Endothelial cell of umbilical vein (primary cell): ENCODE results near the gene PYURF. TPM values are rescaled to one million over a fixed set of nuclear protein-coding genes. Genes with fewer than 3 reads are reported as not detected.

Experiments
- BruUV-seq: library from RNA; stranded (reverse); fragments of 400-500 nt; replicated peaks from 2 replicates; lab custom pipeline; 2021; lab: Mats Ljungman, UMichigan
- CTCF ChIA-PET: fragments of 300-600, 350-600 bp; sonication (Branson Sonifier 250); formaldehyde crosslinking; loops from one replicate; lab custom pipeline; 2021; ENCODE audit warnings: antibody characterized with exemption, inconsistent platforms; lab: Charles Lee
- POLR2A ChIA-PET: fragments of 300-600, 350-600 bp; sonication (Branson Sonifier 250); formaldehyde crosslinking; loops from one replicate; lab custom pipeline; 2021; ENCODE audit warnings: antibody characterized with exemption, inconsistent platforms; lab: Charles Lee
- DNase-seq: peaks from one replicate; pipeline ENCODE4 v3.0.0-alpha.2; 2011; ENCODE audit warnings: low read depth, low spot score
- FAIRE-seq: peaks from 2 replicates; lab custom pipeline; 2011; peaks lifted over from hg19 to GRCh38; lab: Jason Lieb, UNC
- H2AFZ ChIP-seq: 2 replicates; pipeline ENCODE4 v1.6.0; 2012; ENCODE audit warnings: low read depth, low read length, control low read depth, inconsistent platforms
- H3K27ac ChIP-seq: 2 replicates; pipeline ENCODE4 v1.5.1; 2011; ENCODE audit warnings: low read depth, mild to moderate bottlenecking, control low read depth, low read length, moderate library complexity; ENCODE audit not compliant: insufficient read depth
- H3K27me3 ChIP-seq, 2 experiments: 2 replicates each; pipeline versions ENCODE4 v1.6.0 to v1.6.1; 2011; ENCODE audit warnings: low read length in 2 of 2, mixed read lengths in 1 of 2; ENCODE audit not compliant: control insufficient read depth in 2 of 2, insufficient read depth in 2 of 2
- H3K36me3 ChIP-seq, 2 experiments: 2 replicates in 1 of 2; 3 replicates in 1 of 2; pipeline ENCODE4 v1.5.1; 2011; ENCODE audit warnings: low read length in 2 of 2, mild to moderate bottlenecking in 1 of 2, moderate library complexity in 1 of 2; ENCODE audit not compliant: control insufficient read depth in 2 of 2, insufficient read depth in 2 of 2; ENCODE audit errors: extremely low read depth in 1 of 2
- H3K4me1 ChIP-seq: 3 replicates; pipeline ENCODE4 v1.5.1; 2011; ENCODE audit warnings: mild to moderate bottlenecking, low read length; ENCODE audit not compliant: control insufficient read depth, insufficient read depth; ENCODE audit errors: extremely low read depth
- H3K4me2 ChIP-seq: 2 replicates; pipeline ENCODE4 v1.6.1; 2011; ENCODE audit warnings: low read length, control low read depth, mixed read lengths; ENCODE audit not compliant: insufficient read depth
- H3K4me3 ChIP-seq, 3 experiments: fragments of 200-600 bp in 1 of 3; sonication (generic), shearing (Covaris generic) in 1 of 3; replicated peaks in 1 of 3; 2 replicates each; pipeline ENCODE4 v1.5.1; 2011 to 2016; ENCODE audit warnings: control low read depth in 3 of 3, low read length in 3 of 3, mild to moderate bottlenecking in 2 of 3, inconsistent platforms in 1 of 3, low read depth in 1 of 3, moderate library complexity in 1 of 3; ENCODE audit not compliant: insufficient read depth in 1 of 3
- H3K79me2 ChIP-seq: 2 replicates; pipeline ENCODE4 v1.6.0; 2012; ENCODE audit warnings: low read length, inconsistent platforms; ENCODE audit not compliant: control insufficient read depth, insufficient read depth
- H3K9ac ChIP-seq: replicated peaks from 2 replicates; pipeline ENCODE3; 2011; ENCODE audit warnings: low read length, control low read depth; ENCODE audit not compliant: insufficient read depth; ENCODE audit errors: extremely low read depth
- H3K9me1 ChIP-seq: replicated peaks from 3 replicates; pipeline ENCODE4 v1.6.0; 2011; ENCODE audit warnings: mild to moderate bottlenecking, low read length; ENCODE audit not compliant: control insufficient read depth, insufficient read depth; ENCODE audit errors: extremely low read depth
- H3K9me3 ChIP-seq: replicated peaks from 2 replicates; pipeline ENCODE4 v1.5.1; 2012; ENCODE audit warnings: low read length, inconsistent platforms; ENCODE audit not compliant: control insufficient read depth, insufficient read depth
- H4K20me1 ChIP-seq: replicated peaks from 2 replicates; pipeline ENCODE3; 2011; ENCODE audit warnings: mild to moderate bottlenecking, low read length; ENCODE audit not compliant: control insufficient read depth, insufficient read depth; ENCODE audit errors: extremely low read depth
- CTCF ChIP-seq, 2 donors: IDR thresholded peaks; 1 replicate in 1 of 2; 2 replicates in 1 of 2; pipeline ENCODE4 v1.5.1; 2011; ENCODE audit warnings: low read length in 2 of 2, mild to moderate bottlenecking in 2 of 2, moderate library complexity in 2 of 2, control low read depth in 1 of 2, inconsistent platforms in 1 of 2, low read depth in 1 of 2; ENCODE audit not compliant: insufficient read depth in 1 of 2; ENCODE audit errors: extremely low read depth in 1 of 2
- EZH2 ChIP-seq: IDR thresholded peaks from 2 replicates; pipeline ENCODE4 v1.6.1; 2012; ENCODE audit warnings: borderline replicate concordance, low read depth, mild to moderate bottlenecking, moderate library complexity, low read length, inconsistent platforms; ENCODE audit not compliant: severe bottlenecking
- FOS ChIP-seq: IDR thresholded peaks from 2 replicates; pipeline ENCODE4 v1.6.1; 2011; ENCODE audit warnings: mild to moderate bottlenecking, low read length, moderate library complexity, borderline replicate concordance; ENCODE audit not compliant: insufficient read depth
- GATA2 ChIP-seq: IDR thresholded peaks from 2 replicates; pipeline ENCODE4 v1.7.0; 2011; ENCODE audit warnings: low read depth, mild to moderate bottlenecking, moderate library complexity, mixed read lengths, low read length; ENCODE audit not compliant: insufficient read length, insufficient read depth
- JUN ChIP-seq: IDR thresholded peaks from 2 replicates; pipeline ENCODE4 v1.6.1; 2011; ENCODE audit warnings: borderline replicate concordance, low read depth; ENCODE audit not compliant: insufficient read length, insufficient read depth
- MYC ChIP-seq: IDR thresholded peaks from one replicate; pipeline ENCODE4 v1.6.1; 2011; ENCODE audit warnings: mild to moderate bottlenecking, low read depth, low read length
- POLR2A ChIP-seq: IDR thresholded peaks from 2 replicates; pipeline ENCODE4 v1.6.1; 2012; ENCODE audit warnings: low read depth, mild to moderate bottlenecking, control low read depth, low read length
- POLR2AphosphoS5 ChIP-seq: IDR thresholded peaks from 2 replicates; pipeline ENCODE4 v1.6.1; 2012; ENCODE audit warnings: low read depth, mild to moderate bottlenecking, control low read depth, low read length, moderate library complexity; ENCODE audit not compliant: insufficient read depth
- dilution Hi-C: fragments of 300-500 bp; cut with MboI; formaldehyde crosslinking; loops from one replicate; pipeline ENCODE4 v1.15.0; 2019; ENCODE audit warnings: low sequenced_read_pairs; ENCODE audit not compliant: extremely low pct_ligation_motif_present
- intact Hi-C: fragments of 100-400 bp; cut with micrococcal nuclease; formaldehyde crosslinking; loops from one replicate; pipeline ENCODE4 v1.10.0; 2022
- polyA plus RNA-seq, 4 experiments: library from polyadenylated mRNA; depleted of rRNA in 3 of 4; stranded (reverse) in 3 of 4; unstranded in 1 of 4; fragments of >200 nt; gene quantifications; 2 replicates each; pipeline versions ENCODE4 v1.2.1 to v1.2.3, GENCODE V29; 2011 to 2012; ENCODE audit warnings: missing spikeins in 1 of 4
- total RNA-seq: library from RNA; stranded (reverse); gene quantifications from 2 replicates; pipeline ENCODE4 v1.2.3, GENCODE V29; 2021
- TF ChIP-seq, protein P1 (sequence below): IDR thresholded peaks from 2 replicates; pipeline ENCODE4 v1.6.1; 2011; ENCODE audit not compliant: insufficient read depth, insufficient read length

The PYURF gene
- total and polyA plus RNA-seq, 2 donors (not counting 3 experiments of a cell fraction or from before 2014, with no cell fraction given), result 59.1 to 79.7 TPM

GRCh38 chr4:88517825-88518224 is 5.8 kb downstream of the PYURF start:
- H3K4me1 ChIP-seq, result peaks cover 6% of the 10 kb centered on the region
- no peak overlapping the region for H3K4me3 ChIP-seq
- no peaks in the 10 kb centered on the region for H3K27me3 ChIP-seq
- intact Hi-C loops, result loop anchor here (10.0 kb wide), 1 partner anchor 663 kb away; no protein-coding TSS in a partner anchor
- no peak overlapping the region for H3K27ac ChIP-seq
- no peaks in the 10 kb centered on the region for H4K20me1 ChIP-seq
- H3K79me2 ChIP-seq, result peaks cover 13% of the 10 kb centered on the region
- dilution Hi-C loops, result no loop called here
- ChIA-PET POLR2A (no interaction called here), CTCF (interaction anchor here (1.7 to 16.1 kb wide), 6 partner anchors 139 to 485 kb away, joined by 5 to 519 read pairs (median 24); partner anchors contain the start of gene HERC6)
- FAIRE-seq (no peak), DNase-seq (no peak)
- no peak overlapping the region for H3K9ac ChIP-seq
- no peak overlapping the region for H2AFZ ChIP-seq
- no peak for TF ChIP-seq EZH2
- TF ChIP-seq, protein P1, sequence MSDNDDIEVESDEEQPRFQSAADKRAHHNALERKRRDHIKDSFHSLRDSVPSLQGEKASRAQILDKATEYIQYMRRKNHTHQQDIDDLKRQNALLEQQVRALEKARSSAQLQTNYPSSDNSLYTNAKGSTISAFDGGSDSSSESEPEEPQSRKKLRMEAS, result no peak
- TF ChIP-seq MYC, result no peak
- TF ChIP-seq JUN, result no peak
- TF ChIP-seq POLR2AphosphoS5, result no peak
- TF ChIP-seq CTCF (IDR thresholded peaks at IDR 0.05; ENCODE audit: extremely low read depth in 1 of 2, insufficient read depth in 1 of 2, low read depth in 1 of 2, low read length in 2 of 2), result no peak
- TF ChIP-seq POLR2A, result no peak
- no peak for TF ChIP-seq GATA2
- TF ChIP-seq FOS, result no peak
- no peaks in the 10 kb centered on the region for H3K9me1 ChIP-seq
- no peaks in the 10 kb centered on the region for H3K9me3 ChIP-seq
- peaks cover 0 to 3% of the 10 kb centered on the region in 2 experiments for H3K36me3 ChIP-seq
- no peak overlapping the region for H3K4me2 ChIP-seq
- no TSS peak for BruUV-seq
